ENCODE data around the gene PLCH1. TPM values are rescaled to one million over a fixed set of nuclear protein-coding genes. Genes with fewer than 3 reads are reported as not detected.

PLCH1 gene
- total and polyA plus RNA-seq, 2 of the 13 experiments (the other 11 are each of a cell fraction or from before 2014, with no cell fraction given) = 2.0 to 3.0 TPM

- TF ChIP-seq ZNF3 (CRISPR knock-in tag; IDR thresholded peaks at IDR 0.05) = no peak
These were observed 76.9 kb downstream of the PLCH1 start (continued) for GRCh38 chr3:155667988-155668387.

DNA sequence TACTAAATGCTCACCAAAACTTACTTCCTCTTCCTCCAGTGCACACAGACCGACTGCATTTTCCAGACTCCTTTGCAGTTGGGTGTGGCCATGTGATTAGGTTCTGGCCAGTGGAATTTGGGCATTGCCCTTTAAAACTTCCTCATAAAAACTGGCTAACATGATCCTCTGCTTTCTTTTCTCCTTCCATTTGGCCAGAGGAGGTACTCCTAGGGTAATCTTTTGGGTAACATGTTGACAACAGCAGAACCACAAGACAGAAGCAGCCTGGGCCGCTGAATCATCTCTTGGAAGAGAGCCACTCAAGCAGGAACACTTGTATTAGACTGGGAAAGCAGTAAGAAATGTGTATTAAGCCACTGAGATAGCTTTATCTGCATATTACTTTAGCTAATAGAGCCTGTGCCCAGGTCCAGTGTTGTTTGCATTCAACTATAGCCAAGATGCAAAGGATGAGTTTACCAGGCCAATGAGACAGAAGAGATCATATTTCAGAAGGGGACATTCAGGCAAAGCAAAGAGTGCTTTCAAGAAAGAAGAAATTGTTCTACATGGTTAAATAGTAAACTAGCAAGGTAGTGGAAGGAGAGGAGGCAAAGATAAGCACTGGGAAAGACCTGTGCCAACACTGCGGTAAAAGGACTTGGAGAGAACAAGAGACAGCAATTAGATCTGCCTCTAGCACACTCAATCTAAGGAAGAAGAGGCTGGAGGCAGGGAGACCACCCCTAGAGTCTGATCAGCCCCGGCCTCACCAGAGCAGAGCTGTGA lies 79.8 kb downstream of the PLCH1 start:
- Histone ChIP-seq H2AFZ (ENCODE audit: low read length) (no peak overlapping the region), H3K4me1 (ENCODE audit: insufficient read depth, low read length) (peaks cover 82% of the 10 kb centered on the region), H3K4me3 (replicated peaks in 1 of 3; ENCODE audit: insufficient read depth in 1 of 3, low read depth in 2 of 3, low read length in 3 of 3) (peak overlapping the region in 1 of 3 experiments; percentile 18; a peak in 2 of 6 replicates), H3K27me3 (ENCODE audit: control insufficient read depth in 1 of 2, insufficient read depth in 2 of 2, low read length in 2 of 2) (no peaks in the 10 kb centered on the region), H3K36me3 (replicated peaks in 1 of 2; ENCODE audit: control insufficient read depth in 1 of 2, insufficient read depth in 2 of 2, low read length in 2 of 2) (no peaks in the 10 kb centered on the region), H3K9me3 (ENCODE audit: low read length) (no peaks in the 10 kb centered on the region), H3K9ac (ENCODE audit: insufficient read depth, low read depth, low read length) (no peak overlapping the region), H3K79me2 (ENCODE audit: insufficient read depth, low read length) (no peaks in the 10 kb centered on the region), H4K20me1 (ENCODE audit: insufficient read depth, low read length) (no peaks in the 10 kb centered on the region), H3K4me2 (ENCODE audit: low read depth, low read length) (peak overlapping the region; percentile 69), H3K27ac (ENCODE audit: extremely low read length, insufficient read depth, low read length) (peak overlapping the region; percentile 32)
- in situ Hi-C loops (cut with HindIII; ENCODE audit: extremely low pct_ligation_motif_present, low pct_unique_long_range_greater_than_20kb) (no loop called here), intact Hi-C loops (cut with micrococcal nuclease; ENCODE audit: unreplicated experiment) (loop anchor here (5.0 kb wide), 1 partner anchor 43 kb away; no protein-coding TSS in a partner anchor)
- peak; percentile 65 for DNase-seq (ENCODE audit: low spot score)
- no TSS peak for BruUV-seq (replicated peaks)
- peak; percentile 90 for FAIRE-seq
- CTCF ChIA-PET (ENCODE audit: low intra/inter-chr PET ratio, low total read pairs) = no interaction called here
- WGBS (ENCODE audit: low lambda C conversion rate) = 23% methylated on average over 4 of the region's 4 CpGs
- POLR2A ChIA-PET = no interaction called here
- ATAC-seq = peak; percentile 83
- TF ChIP-seq AKAP8 (CRISPR knock-in tag; IDR thresholded peaks at IDR 0.05) = no peak
- TF ChIP-seq, protein P1, sequence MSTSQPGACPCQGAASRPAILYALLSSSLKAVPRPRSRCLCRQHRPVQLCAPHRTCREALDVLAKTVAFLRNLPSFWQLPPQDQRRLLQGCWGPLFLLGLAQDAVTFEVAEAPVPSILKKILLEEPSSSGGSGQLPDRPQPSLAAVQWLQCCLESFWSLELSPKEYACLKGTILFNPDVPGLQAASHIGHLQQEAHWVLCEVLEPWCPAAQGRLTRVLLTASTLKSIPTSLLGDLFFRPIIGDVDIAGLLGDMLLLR (CRISPR knock-in tag; IDR thresholded peaks at IDR 0.05) = no peak
- no peak for TF ChIP-seq ZBTB1 (CRISPR knock-in tag; IDR thresholded peaks at IDR 0.05; ENCODE audit: borderline replicate concordance)
- no peak; the same call in 1 of the 2 replicates for TF ChIP-seq ZNF292 (CRISPR knock-in tag; IDR thresholded peaks at IDR 0.05; ENCODE audit: borderline replicate concordance, low read depth)
- TF ChIP-seq, protein P2, sequence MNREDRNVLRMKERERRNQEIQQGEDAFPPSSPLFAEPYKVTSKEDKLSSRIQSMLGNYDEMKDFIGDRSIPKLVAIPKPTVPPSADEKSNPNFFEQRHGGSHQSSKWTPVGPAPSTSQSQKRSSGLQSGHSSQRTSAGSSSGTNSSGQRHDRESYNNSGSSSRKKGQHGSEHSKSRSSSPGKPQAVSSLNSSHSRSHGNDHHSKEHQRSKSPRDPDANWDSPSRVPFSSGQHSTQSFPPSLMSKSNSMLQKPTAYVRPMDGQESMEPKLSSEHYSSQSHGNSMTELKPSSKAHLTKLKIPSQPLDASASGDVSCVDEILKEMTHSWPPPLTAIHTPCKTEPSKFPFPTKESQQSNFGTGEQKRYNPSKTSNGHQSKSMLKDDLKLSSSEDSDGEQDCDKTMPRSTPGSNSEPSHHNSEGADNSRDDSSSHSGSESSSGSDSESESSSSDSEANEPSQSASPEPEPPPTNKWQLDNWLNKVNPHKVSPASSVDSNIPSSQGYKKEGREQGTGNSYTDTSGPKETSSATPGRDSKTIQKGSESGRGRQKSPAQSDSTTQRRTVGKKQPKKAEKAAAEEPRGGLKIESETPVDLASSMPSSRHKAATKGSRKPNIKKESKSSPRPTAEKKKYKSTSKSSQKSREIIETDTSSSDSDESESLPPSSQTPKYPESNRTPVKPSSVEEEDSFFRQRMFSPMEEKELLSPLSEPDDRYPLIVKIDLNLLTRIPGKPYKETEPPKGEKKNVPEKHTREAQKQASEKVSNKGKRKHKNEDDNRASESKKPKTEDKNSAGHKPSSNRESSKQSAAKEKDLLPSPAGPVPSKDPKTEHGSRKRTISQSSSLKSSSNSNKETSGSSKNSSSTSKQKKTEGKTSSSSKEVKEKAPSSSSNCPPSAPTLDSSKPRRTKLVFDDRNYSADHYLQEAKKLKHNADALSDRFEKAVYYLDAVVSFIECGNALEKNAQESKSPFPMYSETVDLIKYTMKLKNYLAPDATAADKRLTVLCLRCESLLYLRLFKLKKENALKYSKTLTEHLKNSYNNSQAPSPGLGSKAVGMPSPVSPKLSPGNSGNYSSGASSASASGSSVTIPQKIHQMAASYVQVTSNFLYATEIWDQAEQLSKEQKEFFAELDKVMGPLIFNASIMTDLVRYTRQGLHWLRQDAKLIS (CRISPR knock-in tag; IDR thresholded peaks at IDR 0.05) = no peak
- no peak for TF ChIP-seq SP1 (IDR thresholded peaks at IDR 0.05)
- no peak for TF ChIP-seq SP1 (CRISPR knock-in tag; IDR thresholded peaks at IDR 0.05)
- no peak for TF ChIP-seq HOXD1 (CRISPR knock-in tag; IDR thresholded peaks at IDR 0.05)
- TF ChIP-seq TBX3 (IDR thresholded peaks at IDR 0.05; ENCODE audit: borderline replicate concordance) = no peak
- TF ChIP-seq ZMYM3 (CRISPR knock-in tag; IDR thresholded peaks at IDR 0.05) = no peak
- TF ChIP-seq ZNF672 (CRISPR knock-in tag; IDR thresholded peaks at IDR 0.05) = no peak
- no peak for TF ChIP-seq ZNF326 (CRISPR knock-in tag; IDR thresholded peaks at IDR 0.05; ENCODE audit: borderline replicate concordance)
- TF ChIP-seq, protein P3, sequence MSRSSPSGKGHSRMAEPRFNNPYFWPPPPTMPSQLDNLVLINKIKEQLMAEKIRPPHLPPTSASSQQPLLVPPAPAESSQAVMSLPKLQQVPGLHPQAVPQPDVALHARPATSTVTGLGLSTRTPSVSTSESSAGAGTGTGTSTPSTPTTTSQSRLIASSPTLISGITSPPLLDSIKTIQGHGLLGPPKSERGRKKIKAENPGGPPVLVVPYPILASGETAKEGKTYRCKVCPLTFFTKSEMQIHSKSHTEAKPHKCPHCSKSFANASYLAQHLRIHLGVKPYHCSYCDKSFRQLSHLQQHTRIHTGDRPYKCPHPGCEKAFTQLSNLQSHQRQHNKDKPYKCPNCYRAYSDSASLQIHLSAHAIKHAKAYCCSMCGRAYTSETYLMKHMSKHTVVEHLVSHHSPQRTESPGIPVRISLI (CRISPR knock-in tag; IDR thresholded peaks at IDR 0.05; ENCODE audit: borderline replicate concordance) = peak; percentile 18; the same call in 1 of the 2 replicates
- TF ChIP-seq SIX1 (CRISPR knock-in tag; IDR thresholded peaks at IDR 0.05; ENCODE audit: borderline replicate concordance) = peak; percentile 98
- no peak for TF ChIP-seq ZNF264 (CRISPR knock-in tag; IDR thresholded peaks at IDR 0.05)
- no peak for TF ChIP-seq CBX5 (CRISPR knock-in tag; IDR thresholded peaks at IDR 0.05; ENCODE audit: borderline replicate concordance)
- TF ChIP-seq ZFY (CRISPR knock-in tag; IDR thresholded peaks at IDR 0.05) = no peak
- TF ChIP-seq JDP2 (CRISPR knock-in tag; IDR thresholded peaks at IDR 0.05; ENCODE audit: borderline replicate concordance) = no peak
- no peak for TF ChIP-seq KDM3A (CRISPR knock-in tag; IDR thresholded peaks at IDR 0.05; ENCODE audit: low read depth)

Data from HepG2 (cell line).